ENCODE measurements around the gene GLI3.
"Not testable (repeated sequence)": the region's sequence is repeated elsewhere in the genome, so short reads cannot be mapped to it uniquely, and the experiment has no call there.

Gene GLI3

GRCh38 chr7:42212541-42213090 is 24.4 kb downstream of the GLI3 start:
- no peak for DNase-seq (ENCODE audit: low read depth)

GRCh38 chr7:42211938-42212337 is 25.1 kb downstream of the GLI3 start:
- peak; percentile 54 for DNase-seq (ENCODE audit: low read depth)

GRCh38 chr7:42210779-42211178 is 26.2 kb downstream of the GLI3 start:
- DNase-seq (ENCODE audit: low read depth), result no peak

- DNase-seq (ENCODE audit: low read depth), result no peak
Measured at GRCh38 chr7:42210333-42210732, 26.7 kb downstream of the GLI3 start.

GRCh38 chr7:42209085-42209484 is 27.9 kb downstream of the GLI3 start:
- DNase-seq (ENCODE audit: low read depth), result not testable (repeated sequence)

GRCh38 chr7:42208572-42208971 is 28.4 kb downstream of the GLI3 start:
- peak; percentile 80 for DNase-seq (ENCODE audit: low read depth)

- DNase-seq (ENCODE audit: low read depth), result peak; percentile 69
Measured at GRCh38 chr7:42207420-42207819, 29.6 kb downstream of the GLI3 start.

GRCh38 chr7:42203336-42203735 is 33.7 kb downstream of the GLI3 start:
- no peak for DNase-seq (ENCODE audit: low read depth)

DNA sequence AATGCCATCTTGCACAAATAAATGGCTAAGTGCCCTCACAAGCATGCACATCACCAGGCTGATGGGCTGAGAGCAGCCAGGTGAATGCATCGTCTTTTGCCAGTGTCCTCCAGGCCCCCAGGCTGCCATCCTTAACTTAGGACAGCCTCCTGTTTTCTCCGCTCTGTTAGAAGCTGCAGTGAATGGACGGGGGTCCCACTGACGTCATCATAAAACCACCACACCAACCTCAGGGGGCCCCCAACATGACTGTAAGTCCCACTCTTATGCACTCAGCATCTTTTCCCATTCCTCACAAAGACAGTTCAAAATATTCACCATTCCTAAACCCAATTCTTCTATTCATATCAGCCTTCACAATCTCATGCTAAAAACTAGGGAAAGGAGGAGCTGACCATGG is 34.4 kb downstream of the GLI3 start:
- DNase-seq (ENCODE audit: low read depth), result no peak

- DNase-seq (ENCODE audit: low read depth), result peak; percentile 77
Measured at GRCh38 chr7:42198974-42199668, 37.9 kb downstream of the GLI3 start.

GRCh38 chr7:42198296-42198695 is 38.7 kb downstream of the GLI3 start:
- DNase-seq (ENCODE audit: low read depth), result no peak

DNA sequence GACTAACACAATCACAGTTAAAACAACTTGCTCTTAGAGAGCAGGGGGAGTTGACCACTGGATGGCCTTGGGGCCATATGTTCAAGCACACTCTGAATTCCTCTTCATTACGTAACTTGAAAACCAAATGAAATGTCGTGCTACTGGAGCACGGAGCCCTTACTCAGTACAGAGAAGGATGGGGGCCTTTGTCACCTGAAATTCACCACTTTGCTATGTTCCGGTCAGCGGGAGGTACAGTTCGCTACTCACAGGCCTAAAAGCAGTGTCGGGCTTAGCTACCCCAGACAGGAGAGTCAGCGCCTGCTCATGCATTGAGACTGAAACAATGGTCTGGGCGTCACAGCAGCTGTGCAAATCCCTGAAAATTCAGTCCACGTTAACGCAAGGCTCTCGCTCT is 39.6 kb downstream of the GLI3 start:
- DNase-seq (ENCODE audit: low read depth), result peak; percentile 31

- DNase-seq (ENCODE audit: low read depth), result peak; percentile 30
Measured at GRCh38 chr7:42194238-42194637, 42.8 kb downstream of the GLI3 start.

DNA sequence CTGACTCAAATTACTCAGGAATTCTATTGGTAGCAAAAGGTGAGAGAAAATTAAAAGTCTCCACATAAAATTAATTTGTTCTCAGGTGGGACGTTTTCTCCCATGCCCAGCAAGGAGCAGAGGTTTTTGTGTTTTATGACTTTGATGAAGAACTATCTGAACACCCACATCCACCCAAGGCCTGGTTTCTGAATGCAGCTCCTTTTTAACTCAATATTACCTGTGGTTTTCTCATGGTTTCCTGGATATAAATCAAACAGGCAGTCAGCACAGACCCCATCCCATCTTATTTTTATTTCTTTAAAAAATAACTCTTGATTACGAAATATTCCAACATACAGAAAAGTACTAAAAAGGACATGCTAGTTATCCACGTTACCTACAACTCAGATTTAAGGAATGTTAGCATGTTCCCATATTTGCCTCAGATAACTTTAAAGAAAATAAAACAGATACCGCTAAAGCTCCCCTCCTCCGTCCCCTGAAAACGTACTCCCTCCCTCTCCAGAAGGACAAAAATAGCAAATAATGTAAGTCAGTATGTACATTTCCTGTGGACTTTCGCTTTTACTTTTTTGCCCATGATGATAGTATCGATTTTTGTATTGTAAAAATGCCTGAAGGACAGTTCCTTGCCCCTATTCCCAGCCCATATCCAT is 43.4 kb downstream of the GLI3 start:
- no peak for DNase-seq (ENCODE audit: low read depth)

DNA sequence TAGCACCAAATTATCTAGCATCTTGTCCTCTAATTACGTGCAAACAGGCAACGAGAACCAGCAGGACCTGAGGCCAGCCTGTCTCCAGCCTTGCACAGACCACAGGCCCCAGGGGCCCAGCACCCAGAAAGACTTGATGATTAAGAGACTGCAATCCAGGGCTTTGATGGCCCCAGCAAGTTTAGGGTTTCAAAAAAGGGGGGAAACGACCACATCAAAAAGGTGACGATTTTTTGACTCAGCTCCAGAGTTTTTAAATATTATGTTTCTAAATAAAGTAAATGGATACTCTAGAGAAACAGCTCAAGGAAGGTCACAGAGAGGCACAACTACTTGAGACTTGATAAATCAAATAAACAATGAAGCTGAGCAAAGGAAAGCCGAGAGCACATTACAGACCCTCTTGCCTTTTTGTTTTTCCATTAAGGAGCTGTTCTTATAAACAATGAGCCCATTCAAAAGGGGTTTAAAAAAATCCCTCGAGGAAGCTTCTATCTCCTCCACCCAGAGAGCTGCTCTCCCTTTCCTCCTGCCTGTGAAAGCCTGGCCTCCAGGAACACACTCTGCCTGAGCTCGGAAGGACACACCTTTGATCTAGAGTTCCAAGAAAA is 44.1 kb downstream of the GLI3 start:
- DNase-seq (ENCODE audit: low read depth), result no peak

DNA sequence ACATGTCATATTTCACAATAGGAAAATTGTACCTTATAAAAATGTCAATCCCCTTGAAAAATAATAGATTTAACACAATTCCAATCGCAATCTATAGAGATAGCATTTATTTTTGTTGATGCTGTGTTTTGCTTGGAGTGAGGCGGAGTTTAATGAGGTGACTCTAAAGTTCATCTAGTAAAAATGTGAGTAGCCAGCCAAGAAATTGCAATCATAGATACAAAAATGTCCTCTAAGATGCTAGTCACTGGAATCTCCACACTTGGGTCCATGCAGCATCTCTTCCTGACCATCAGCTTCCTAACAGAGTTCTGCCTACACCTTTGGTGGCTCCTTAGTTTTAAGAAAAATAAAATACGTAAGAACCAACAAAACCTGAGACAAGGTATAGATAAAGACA is 44.9 kb downstream of the GLI3 start:
- peak; percentile 35 for DNase-seq (ENCODE audit: low read depth)

DNA sequence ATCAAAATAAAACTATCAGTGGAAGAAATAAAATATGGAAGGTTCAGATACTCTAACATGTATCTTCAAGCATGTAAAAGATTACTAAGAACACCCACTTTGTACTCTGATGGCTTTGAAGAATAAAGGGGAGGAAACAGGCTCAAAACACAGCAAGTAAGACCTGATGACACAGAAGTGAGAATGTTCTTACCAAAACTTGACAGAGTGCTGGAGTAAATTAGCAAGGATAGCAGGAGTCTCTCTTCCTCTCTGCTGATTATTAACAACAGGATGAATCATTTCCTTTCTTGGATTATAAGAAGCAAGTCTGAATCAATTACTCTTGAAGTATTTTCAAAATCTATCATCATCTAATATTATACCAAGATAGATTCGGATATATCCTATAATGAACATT is 47.5 kb downstream of the GLI3 start:
- DNase-seq (ENCODE audit: low read depth), result no peak

DNA sequence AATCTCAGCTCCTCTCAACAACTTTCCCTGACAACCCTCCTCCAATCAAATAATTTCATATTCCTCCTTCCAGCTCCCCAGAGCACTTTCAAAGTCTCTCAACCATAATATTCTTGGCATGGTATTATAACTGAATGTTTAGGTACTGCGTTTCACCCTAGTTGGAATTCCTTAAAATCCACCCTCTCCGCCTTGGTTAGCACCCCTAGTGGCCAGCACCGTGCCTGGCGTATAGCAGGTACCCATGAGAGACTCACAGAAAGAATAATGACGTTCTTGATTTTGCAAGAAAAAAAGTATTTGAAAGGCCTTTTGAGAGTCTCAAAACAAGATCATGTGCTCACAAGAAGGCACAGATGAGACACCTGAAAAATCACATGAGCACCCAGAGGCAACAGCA is 50.9 kb downstream of the GLI3 start:
- no peak for DNase-seq (ENCODE audit: low read depth)

GRCh38 chr7:42185726-42186125 is 51.3 kb downstream of the GLI3 start:
- DNase-seq (ENCODE audit: low read depth), result no peak

DNA sequence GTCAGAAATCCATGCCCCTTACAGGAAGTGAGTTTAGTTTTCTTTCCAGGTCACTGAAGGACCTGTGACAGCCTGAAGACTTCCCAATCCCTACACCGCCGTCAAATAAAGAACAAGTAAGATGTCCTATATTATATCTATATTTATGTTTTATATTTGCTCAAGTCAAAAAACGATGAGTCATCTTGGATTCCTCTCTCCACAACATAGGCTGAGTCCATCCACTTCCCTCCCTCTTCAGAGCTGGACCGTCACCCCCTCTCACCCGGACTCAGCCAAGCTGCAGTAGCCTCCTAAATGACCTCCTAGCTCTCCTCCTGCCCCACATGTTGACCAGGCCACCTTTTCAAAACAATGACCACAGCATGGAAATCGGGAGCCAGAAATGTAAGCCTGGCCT is 53.5 kb downstream of the GLI3 start:
- DNase-seq (ENCODE audit: low read depth), result no peak

DNA sequence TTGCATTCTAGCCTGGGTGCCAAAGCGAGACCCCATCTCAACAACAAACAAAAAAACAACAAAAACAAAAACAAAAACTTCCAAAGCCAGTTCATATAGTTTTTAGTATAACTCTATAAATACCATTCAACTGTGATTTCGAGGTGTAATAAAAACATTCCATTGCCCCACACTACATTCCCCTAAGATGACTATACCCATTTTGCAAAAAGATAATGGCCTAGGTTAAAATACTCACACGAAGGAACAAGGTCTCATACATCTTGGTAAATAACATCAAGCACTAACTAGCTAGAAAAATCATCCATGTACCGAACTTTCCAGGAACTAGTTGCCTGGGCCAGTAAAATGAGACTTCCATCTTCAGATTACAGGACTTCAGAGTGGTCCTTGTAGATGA is 55.4 kb downstream of the GLI3 start:
- no peak for DNase-seq (ENCODE audit: low read depth)

DNA sequence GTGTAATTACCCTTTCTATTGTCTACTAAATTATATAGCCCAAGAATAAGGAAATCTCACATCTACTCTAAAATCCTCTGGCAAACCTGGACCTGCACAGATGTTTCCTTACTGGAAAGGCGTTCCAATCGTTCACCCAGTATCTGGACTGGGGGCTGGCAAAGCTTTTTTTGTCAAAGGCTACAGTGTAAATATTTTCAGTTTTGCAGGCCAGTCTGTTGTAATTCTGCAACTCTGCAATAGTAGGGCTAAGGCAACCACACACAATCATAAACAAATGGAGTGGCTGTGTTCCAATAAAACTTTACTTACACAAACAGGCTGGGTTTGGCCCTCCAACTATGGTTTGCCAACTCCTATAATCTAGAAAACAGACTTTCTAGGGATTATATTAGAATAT is 56.2 kb downstream of the GLI3 start:
- DNase-seq (ENCODE audit: low read depth), result peak; percentile 89

DNA sequence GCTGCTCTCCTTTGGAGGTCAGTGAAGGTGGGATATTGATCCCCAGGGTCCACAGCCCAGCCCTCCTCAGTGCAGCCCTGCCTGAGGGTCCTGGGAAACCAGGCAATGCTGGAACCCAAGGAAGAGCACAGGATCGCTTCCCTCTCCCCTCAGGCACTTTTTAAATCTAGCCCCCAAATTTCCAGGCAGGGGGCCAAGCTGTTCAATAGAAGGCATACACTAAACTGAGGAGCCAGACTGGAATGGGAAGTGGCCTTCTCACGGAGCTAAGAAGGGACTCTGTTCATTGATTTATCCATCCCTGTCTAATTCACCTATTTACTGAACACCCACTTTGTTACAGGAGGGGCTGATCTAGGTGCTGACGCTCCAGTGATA is 60.3 kb downstream of the GLI3 start:
- no peak for DNase-seq (ENCODE audit: low read depth)
